Transverse colon (tissue), 3 donors: ENCODE results near the gene CFAP99.

Experiments used
- EP300 ChIP-seq: sonication (generic); formaldehyde crosslinking; IDR thresholded peaks from one replicate; pipeline ENCODE4 v1.6.1; 2017; ENCODE audit warnings: antibody characterized with exemption, low read depth
- POLR2A ChIP-seq: fragments of 450-650 bp; IDR thresholded peaks from one replicate; pipeline ENCODE4 v1.6.1; 2016; ENCODE audit warnings: antibody characterized with exemption, mild to moderate bottlenecking, moderate library complexity
- TF ChIP-seq, protein P1 (sequence below), 5 experiments: fragments of 200-600 bp in 3 of 5; fragments of 450-650 bp in 2 of 5; sonication (generic) in 3 of 5; IDR thresholded peaks; 1 replicate in 2 of 5; 2 replicates in 3 of 5; pipeline ENCODE4 v1.5.1; 2016 to 2017; ENCODE audit warnings: antibody characterized with exemption in 5 of 5, inconsistent platforms in 3 of 5, mild to moderate bottlenecking in 2 of 5, moderate library complexity in 1 of 5

DNA sequence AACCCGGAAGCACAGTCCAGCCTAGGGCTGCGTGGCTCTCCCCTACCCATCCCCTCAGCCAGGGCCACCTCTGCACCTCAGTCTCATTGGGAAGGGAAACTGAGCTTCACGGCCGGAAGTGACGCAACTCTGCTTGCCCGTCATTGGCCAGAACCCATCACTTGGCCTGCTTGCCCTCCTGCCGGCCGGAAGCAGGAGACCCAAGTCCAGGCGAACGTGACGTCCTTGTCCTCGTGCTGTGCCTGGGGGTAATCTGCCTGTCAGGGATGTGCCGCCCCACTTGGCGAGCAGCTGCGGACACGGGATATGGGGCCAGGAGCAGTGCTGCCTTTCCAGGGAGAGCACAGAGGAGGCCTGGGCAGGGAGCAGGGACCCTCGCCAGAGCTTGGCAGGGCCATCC lies 31.5 kb upstream of the CFAP99 start:
- TF ChIP-seq, protein P1, sequence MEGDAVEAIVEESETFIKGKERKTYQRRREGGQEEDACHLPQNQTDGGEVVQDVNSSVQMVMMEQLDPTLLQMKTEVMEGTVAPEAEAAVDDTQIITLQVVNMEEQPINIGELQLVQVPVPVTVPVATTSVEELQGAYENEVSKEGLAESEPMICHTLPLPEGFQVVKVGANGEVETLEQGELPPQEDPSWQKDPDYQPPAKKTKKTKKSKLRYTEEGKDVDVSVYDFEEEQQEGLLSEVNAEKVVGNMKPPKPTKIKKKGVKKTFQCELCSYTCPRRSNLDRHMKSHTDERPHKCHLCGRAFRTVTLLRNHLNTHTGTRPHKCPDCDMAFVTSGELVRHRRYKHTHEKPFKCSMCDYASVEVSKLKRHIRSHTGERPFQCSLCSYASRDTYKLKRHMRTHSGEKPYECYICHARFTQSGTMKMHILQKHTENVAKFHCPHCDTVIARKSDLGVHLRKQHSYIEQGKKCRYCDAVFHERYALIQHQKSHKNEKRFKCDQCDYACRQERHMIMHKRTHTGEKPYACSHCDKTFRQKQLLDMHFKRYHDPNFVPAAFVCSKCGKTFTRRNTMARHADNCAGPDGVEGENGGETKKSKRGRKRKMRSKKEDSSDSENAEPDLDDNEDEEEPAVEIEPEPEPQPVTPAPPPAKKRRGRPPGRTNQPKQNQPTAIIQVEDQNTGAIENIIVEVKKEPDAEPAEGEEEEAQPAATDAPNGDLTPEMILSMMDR (IDR thresholded peaks at IDR 0.05), result no peak
- TF ChIP-seq POLR2A, result no peak
- TF ChIP-seq EP300, result no peak
